K562 (cell line): Measurements from ENCODE around the gene ATP5PO.

Experiments
- CEBPB ChIP-seq: fragments of 450-650 bp; IDR thresholded peaks from 2 replicates; pipeline ENCODE4 v1.6.1; 2016; ENCODE audit warnings: missing genetic modification characterization, missing compliant biosample characterization
- DNMT1 ChIP-seq: fragments of 450-650 bp; IDR thresholded peaks from 2 replicates; pipeline ENCODE4 v1.6.1; 2016; ENCODE audit warnings: antibody characterized with exemption, mild to moderate bottlenecking
- FOS ChIP-seq: IDR thresholded peaks from 3 replicates; pipeline ENCODE4 v1.6.1; 2011; ENCODE audit not compliant: insufficient read length; ENCODE audit errors: extremely low read depth
- FOSL1 ChIP-seq: fragments of 200-800 bp; sonication (Bioruptor generic); conservative IDR thresholded peaks from 2 replicates; pipeline ENCODE4 v1.6.1; 2016; ENCODE audit warnings: missing genetic modification characterization, missing compliant biosample characterization
- NR4A1 ChIP-seq, 2 experiments: fragments of 250-450 bp in 1 of 2; fragments of 450-650 bp in 1 of 2; sonication (Bioruptor Pico) in 1 of 2; IDR thresholded peaks; 2 replicates each; pipeline versions ENCODE4 v1.4.0 to v1.6.1; 2016 to 2020; ENCODE audit warnings: mild to moderate bottlenecking in 2 of 2, missing compliant biosample characterization in 1 of 2, missing genetic modification characterization in 1 of 2, moderate library complexity in 1 of 2
- NRF1 ChIP-seq, 2 experiments: fragments of 450-650 bp; IDR thresholded peaks in 1 of 2; conservative IDR thresholded peaks in 1 of 2; 2 replicates each; pipeline ENCODE4 v1.6.1; 2014; ENCODE audit warnings: mild to moderate bottlenecking in 2 of 2
- PHF8 ChIP-seq: fragments of 200-600 bp; sonication (generic); IDR thresholded peaks from 2 replicates; pipeline ENCODE4 v1.6.1; 2012; ENCODE audit warnings: mixed run types, mild to moderate bottlenecking, inconsistent platforms, low read length, moderate library complexity, borderline replicate concordance
- ZNF311 ChIP-seq: fragments of 250-450 bp; sonication (Bioruptor Pico); IDR thresholded peaks from 2 replicates; pipeline ENCODE4 v1.4.0; 2020; ENCODE audit warnings: mild to moderate bottlenecking, moderate library complexity
- TF ChIP-seq, protein P1 (sequence below): sonication (generic); formaldehyde crosslinking; IDR thresholded peaks from 2 replicates; pipeline ENCODE4 v1.4.0; 2020; ENCODE audit warnings: mild to moderate bottlenecking, missing genetic modification reagents
- TF ChIP-seq, protein P2 (sequence below): fragments of 150-350 bp; IDR thresholded peaks from 2 replicates; pipeline ENCODE4 v1.6.1; 2014; ENCODE audit warnings: low read depth, mild to moderate bottlenecking, low read length, borderline replicate concordance
- TF ChIP-seq, protein P3 (sequence below): fragments of 250-450 bp; sonication (Bioruptor Pico); IDR thresholded peaks from 2 replicates; pipeline ENCODE4 v1.5.0; 2020; ENCODE audit warnings: mild to moderate bottlenecking, borderline replicate concordance
- TF ChIP-seq, protein P4 (sequence below), 3 experiments: fragments of 200-800 bp in 1 of 3; sonication (Bioruptor generic) in 1 of 3; sonication (generic) in 1 of 3; formaldehyde crosslinking in 1 of 3; IDR thresholded peaks; 2 replicates each; pipeline versions ENCODE4 v1.6.1 to v1.8.0; 2016 to 2022; ENCODE audit warnings: mild to moderate bottlenecking in 2 of 3, missing compliant biosample characterization in 2 of 3, missing genetic modification characterization in 2 of 3, missing genetic modification reagents in 1 of 3
- TF ChIP-seq, protein P5 (sequence below), 3 experiments: IDR thresholded peaks in 2 of 3; conservative IDR thresholded peaks in 1 of 3; 2 replicates each; pipeline ENCODE4 v1.5.1; 2011 to 2012; ENCODE audit warnings: low read length in 3 of 3, mild to moderate bottlenecking in 3 of 3, control low read depth in 2 of 3, improper control_type of control experiment in 1 of 3, inconsistent platforms in 1 of 3, low read depth in 1 of 3, mixed read lengths in 1 of 3, moderate library complexity in 1 of 3; ENCODE audit not compliant: insufficient read depth in 2 of 3

DNA sequence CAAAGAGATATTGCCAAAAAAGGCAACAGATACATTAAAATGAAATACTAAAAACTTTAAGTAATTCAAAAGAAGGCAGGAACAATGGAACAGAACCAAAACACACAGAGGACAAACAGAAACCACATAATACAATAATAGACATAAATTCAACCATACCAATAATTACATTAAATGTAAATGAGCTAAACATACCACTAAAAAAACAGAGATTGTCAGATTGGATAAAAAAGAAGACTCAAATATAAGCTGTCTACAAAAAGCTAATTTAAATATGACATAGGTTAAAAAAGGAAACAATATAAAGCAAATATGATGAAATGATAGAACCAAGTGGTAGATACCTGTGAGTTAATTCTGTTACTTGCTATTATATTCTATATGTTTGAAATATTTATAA lies 44.1 kb upstream of the ATP5PO start:
- TF ChIP-seq, protein P1, sequence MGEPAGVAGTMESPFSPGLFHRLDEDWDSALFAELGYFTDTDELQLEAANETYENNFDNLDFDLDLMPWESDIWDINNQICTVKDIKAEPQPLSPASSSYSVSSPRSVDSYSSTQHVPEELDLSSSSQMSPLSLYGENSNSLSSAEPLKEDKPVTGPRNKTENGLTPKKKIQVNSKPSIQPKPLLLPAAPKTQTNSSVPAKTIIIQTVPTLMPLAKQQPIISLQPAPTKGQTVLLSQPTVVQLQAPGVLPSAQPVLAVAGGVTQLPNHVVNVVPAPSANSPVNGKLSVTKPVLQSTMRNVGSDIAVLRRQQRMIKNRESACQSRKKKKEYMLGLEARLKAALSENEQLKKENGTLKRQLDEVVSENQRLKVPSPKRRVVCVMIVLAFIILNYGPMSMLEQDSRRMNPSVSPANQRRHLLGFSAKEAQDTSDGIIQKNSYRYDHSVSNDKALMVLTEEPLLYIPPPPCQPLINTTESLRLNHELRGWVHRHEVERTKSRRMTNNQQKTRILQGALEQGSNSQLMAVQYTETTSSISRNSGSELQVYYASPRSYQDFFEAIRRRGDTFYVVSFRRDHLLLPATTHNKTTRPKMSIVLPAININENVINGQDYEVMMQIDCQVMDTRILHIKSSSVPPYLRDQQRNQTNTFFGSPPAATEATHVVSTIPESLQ: no peak
- TF ChIP-seq DNMT1 (no peak), ZNF311 (CRISPR knock-in tag) (no peak), CEBPB (tag) (no peak), NRF1 (conservative IDR thresholded peaks at IDR 0.05 in 1 of 2, IDR thresholded peaks at IDR 0.05 in 1 of 2) (no peak), PHF8 (no peak), FOS (no peak), FOSL1 (tag) (no peak), NR4A1 (CRISPR knock-in tag; IDR thresholded peaks at IDR 0.05) (no peak), NR4A1 (tag; IDR thresholded peaks at IDR 0.05) (no peak)
- TF ChIP-seq, protein P2, sequence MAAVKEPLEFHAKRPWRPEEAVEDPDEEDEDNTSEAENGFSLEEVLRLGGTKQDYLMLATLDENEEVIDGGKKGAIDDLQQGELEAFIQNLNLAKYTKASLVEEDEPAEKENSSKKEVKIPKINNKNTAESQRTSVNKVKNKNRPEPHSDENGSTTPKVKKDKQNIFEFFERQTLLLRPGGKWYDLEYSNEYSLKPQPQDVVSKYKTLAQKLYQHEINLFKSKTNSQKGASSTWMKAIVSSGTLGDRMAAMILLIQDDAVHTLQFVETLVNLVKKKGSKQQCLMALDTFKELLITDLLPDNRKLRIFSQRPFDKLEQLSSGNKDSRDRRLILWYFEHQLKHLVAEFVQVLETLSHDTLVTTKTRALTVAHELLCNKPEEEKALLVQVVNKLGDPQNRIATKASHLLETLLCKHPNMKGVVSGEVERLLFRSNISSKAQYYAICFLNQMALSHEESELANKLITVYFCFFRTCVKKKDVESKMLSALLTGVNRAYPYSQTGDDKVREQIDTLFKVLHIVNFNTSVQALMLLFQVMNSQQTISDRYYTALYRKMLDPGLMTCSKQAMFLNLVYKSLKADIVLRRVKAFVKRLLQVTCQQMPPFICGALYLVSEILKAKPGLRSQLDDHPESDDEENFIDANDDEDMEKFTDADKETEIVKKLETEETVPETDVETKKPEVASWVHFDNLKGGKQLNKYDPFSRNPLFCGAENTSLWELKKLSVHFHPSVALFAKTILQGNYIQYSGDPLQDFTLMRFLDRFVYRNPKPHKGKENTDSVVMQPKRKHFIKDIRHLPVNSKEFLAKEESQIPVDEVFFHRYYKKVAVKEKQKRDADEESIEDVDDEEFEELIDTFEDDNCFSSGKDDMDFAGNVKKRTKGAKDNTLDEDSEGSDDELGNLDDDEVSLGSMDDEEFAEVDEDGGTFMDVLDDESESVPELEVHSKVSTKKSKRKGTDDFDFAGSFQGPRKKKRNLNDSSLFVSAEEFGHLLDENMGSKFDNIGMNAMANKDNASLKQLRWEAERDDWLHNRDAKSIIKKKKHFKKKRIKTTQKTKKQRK: no peak
- TF ChIP-seq, protein P3, sequence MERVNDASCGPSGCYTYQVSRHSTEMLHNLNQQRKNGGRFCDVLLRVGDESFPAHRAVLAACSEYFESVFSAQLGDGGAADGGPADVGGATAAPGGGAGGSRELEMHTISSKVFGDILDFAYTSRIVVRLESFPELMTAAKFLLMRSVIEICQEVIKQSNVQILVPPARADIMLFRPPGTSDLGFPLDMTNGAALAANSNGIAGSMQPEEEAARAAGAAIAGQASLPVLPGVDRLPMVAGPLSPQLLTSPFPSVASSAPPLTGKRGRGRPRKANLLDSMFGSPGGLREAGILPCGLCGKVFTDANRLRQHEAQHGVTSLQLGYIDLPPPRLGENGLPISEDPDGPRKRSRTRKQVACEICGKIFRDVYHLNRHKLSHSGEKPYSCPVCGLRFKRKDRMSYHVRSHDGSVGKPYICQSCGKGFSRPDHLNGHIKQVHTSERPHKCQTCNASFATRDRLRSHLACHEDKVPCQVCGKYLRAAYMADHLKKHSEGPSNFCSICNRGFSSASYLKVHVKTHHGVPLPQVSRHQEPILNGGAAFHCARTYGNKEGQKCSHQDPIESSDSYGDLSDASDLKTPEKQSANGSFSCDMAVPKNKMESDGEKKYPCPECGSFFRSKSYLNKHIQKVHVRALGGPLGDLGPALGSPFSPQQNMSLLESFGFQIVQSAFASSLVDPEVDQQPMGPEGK (CRISPR knock-in tag): no peak
- TF ChIP-seq, protein P4, sequence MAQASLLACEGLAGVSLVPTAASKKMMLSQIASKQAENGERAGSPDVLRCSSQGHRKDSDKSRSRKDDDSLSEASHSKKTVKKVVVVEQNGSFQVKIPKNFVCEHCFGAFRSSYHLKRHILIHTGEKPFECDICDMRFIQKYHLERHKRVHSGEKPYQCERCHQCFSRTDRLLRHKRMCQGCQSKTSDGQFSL (CRISPR knock-in tag; IDR thresholded peaks at IDR 0.05): no peak
- TF ChIP-seq, protein P4 (tag; IDR thresholded peaks at IDR 0.05): no peak
- TF ChIP-seq, protein P5, sequence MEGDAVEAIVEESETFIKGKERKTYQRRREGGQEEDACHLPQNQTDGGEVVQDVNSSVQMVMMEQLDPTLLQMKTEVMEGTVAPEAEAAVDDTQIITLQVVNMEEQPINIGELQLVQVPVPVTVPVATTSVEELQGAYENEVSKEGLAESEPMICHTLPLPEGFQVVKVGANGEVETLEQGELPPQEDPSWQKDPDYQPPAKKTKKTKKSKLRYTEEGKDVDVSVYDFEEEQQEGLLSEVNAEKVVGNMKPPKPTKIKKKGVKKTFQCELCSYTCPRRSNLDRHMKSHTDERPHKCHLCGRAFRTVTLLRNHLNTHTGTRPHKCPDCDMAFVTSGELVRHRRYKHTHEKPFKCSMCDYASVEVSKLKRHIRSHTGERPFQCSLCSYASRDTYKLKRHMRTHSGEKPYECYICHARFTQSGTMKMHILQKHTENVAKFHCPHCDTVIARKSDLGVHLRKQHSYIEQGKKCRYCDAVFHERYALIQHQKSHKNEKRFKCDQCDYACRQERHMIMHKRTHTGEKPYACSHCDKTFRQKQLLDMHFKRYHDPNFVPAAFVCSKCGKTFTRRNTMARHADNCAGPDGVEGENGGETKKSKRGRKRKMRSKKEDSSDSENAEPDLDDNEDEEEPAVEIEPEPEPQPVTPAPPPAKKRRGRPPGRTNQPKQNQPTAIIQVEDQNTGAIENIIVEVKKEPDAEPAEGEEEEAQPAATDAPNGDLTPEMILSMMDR (IDR thresholded peaks at IDR 0.05 in 2 of 3, conservative IDR thresholded peaks at IDR 0.05 in 1 of 3; ENCODE audit: insufficient read depth in 2 of 3, low read depth in 1 of 3, low read length in 3 of 3): no peak
